CD14-positive monocyte (primary cell): Measurements from ENCODE around the gene OR6C68. TPM values are rescaled to one million over a fixed set of nuclear protein-coding genes. Genes with fewer than 3 reads are reported as not detected.
"Not testable (repeated sequence)": the region's sequence is repeated elsewhere in the genome, so short reads cannot be mapped to it uniquely, and the experiment has no call there.

ENCODE experiments used
- DNase-seq, 3 donors: peaks; one replicate each; pipeline ENCODE4 v3.0.0-alpha.2; 2011 to 2022
- H2AFZ ChIP-seq: 2 replicates; pipeline ENCODE4 v1.6.0; 2012; ENCODE audit warnings: mild to moderate bottlenecking, low read depth, low read length, inconsistent platforms; ENCODE audit not compliant: insufficient read depth, poor library complexity, severe bottlenecking
- H3K27ac ChIP-seq, 2 donors: 1 replicate in 1 of 2; 2 replicates in 1 of 2; pipeline ENCODE4 v1.5.1; 2012 to 2013; ENCODE audit warnings: low read length in 2 of 2, control low read depth in 1 of 2, inconsistent platforms in 1 of 2, low read depth in 1 of 2, mild to moderate bottlenecking in 1 of 2
- H3K27me3 ChIP-seq, 2 donors: one replicate each; pipeline versions ENCODE4 v1.6.0 to v1.6.1; 2011 to 2013; ENCODE audit warnings: low read length in 2 of 2; ENCODE audit not compliant: control insufficient read depth in 2 of 2, insufficient read depth in 2 of 2
- H3K36me3 ChIP-seq, 2 donors: replicated peaks in 1 of 2; 1 replicate in 1 of 2; 2 replicates in 1 of 2; pipeline versions ENCODE4 v1.5.1 to v1.6.1; 2012 to 2013; ENCODE audit warnings: low read length in 2 of 2, control low read depth in 1 of 2, inconsistent platforms in 1 of 2, mild to moderate bottlenecking in 1 of 2; ENCODE audit not compliant: insufficient read depth in 2 of 2, control insufficient read depth in 1 of 2
- H3K4me1 ChIP-seq, 2 donors: 1 replicate in 1 of 2; 2 replicates in 1 of 2; pipeline versions ENCODE4 v1.5.1 to v1.6.1; 2012 to 2013; ENCODE audit warnings: low read length in 2 of 2, control low read depth in 1 of 2, inconsistent platforms in 1 of 2, mild to moderate bottlenecking in 1 of 2, moderate library complexity in 1 of 2; ENCODE audit not compliant: insufficient read depth in 2 of 2, control insufficient read depth in 1 of 2
- H3K4me2 ChIP-seq: replicated peaks from 2 replicates; pipeline ENCODE3; 2012; ENCODE audit warnings: low read length, moderate library complexity, mild to moderate bottlenecking; ENCODE audit not compliant: poor library complexity, severe bottlenecking; ENCODE audit errors: extremely low read depth
- H3K4me3 ChIP-seq, 3 experiments: fragments of 200-600 bp in 1 of 3; sonication (generic) in 1 of 3; replicated peaks in 1 of 3; 1 replicate in 2 of 3; 2 replicates in 1 of 3; pipeline ENCODE4 v1.5.1; 2011 to 2013; ENCODE audit warnings: low read length in 3 of 3, mild to moderate bottlenecking in 3 of 3, control low read depth in 2 of 3, low read depth in 2 of 3, inconsistent platforms in 1 of 3, moderate library complexity in 1 of 3
- H3K79me2 ChIP-seq: 2 replicates; pipeline ENCODE4 v1.6.0; 2012; ENCODE audit warnings: mild to moderate bottlenecking, control low read depth, inconsistent platforms, low read length, moderate library complexity; ENCODE audit not compliant: insufficient read depth
- H3K9ac ChIP-seq: 2 replicates; pipeline ENCODE4 v1.6.0; 2017; ENCODE audit warnings: low read length, mild to moderate bottlenecking; ENCODE audit not compliant: insufficient read depth, poor library complexity, severe bottlenecking
- H3K9me3 ChIP-seq, 2 donors: replicated peaks in 1 of 2; 1 replicate in 1 of 2; 2 replicates in 1 of 2; pipeline versions ENCODE4 v1.5.1 to v1.6.1; 2012 to 2013; ENCODE audit warnings: low read length in 2 of 2, control low read depth in 1 of 2; ENCODE audit not compliant: control insufficient read depth in 1 of 2, insufficient read depth in 1 of 2
- H4K20me1 ChIP-seq: 2 replicates; pipeline ENCODE4 v1.6.0; 2012; ENCODE audit warnings: mild to moderate bottlenecking, low read length, control low read depth, moderate library complexity; ENCODE audit not compliant: insufficient read depth
- H3K27ac Mint-ChIP-seq, 7 donors: one replicate each; pipeline ENCODE4 v1.8.0; 2020; ENCODE audit warnings: mild to moderate bottlenecking in 7 of 7, mixed read lengths in 7 of 7, moderate library complexity in 6 of 7, inconsistent platforms in 2 of 7
- H3K27me3 Mint-ChIP-seq, 3 donors: one replicate each; pipeline ENCODE4 v1.8.0; 2021 to 2022; ENCODE audit warnings: low read depth in 3 of 3, mild to moderate bottlenecking in 3 of 3, mixed read lengths in 3 of 3, moderate library complexity in 3 of 3, inconsistent platforms in 1 of 3
- H3K36me3 Mint-ChIP-seq, 2 donors: one replicate each; pipeline ENCODE4 v1.8.0; 2020; ENCODE audit warnings: mixed read lengths in 2 of 2, inconsistent platforms in 1 of 2, mild to moderate bottlenecking in 1 of 2
- H3K4me1 Mint-ChIP-seq: one replicate; pipeline ENCODE4 v1.8.0; 2020; ENCODE audit warnings: mild to moderate bottlenecking, mixed read lengths
- H3K4me3 Mint-ChIP-seq, 2 donors: one replicate each; pipeline ENCODE4 v1.8.0; 2020; ENCODE audit warnings: mild to moderate bottlenecking in 2 of 2, mixed read lengths in 2 of 2, moderate library complexity in 1 of 2
- H3K9me3 Mint-ChIP-seq, 7 donors: one replicate each; pipeline ENCODE4 v1.8.0; 2020 to 2022; ENCODE audit warnings: mixed read lengths in 7 of 7, mild to moderate bottlenecking in 6 of 7, moderate library complexity in 6 of 7, inconsistent platforms in 2 of 7
- WGBS: methylation state at CpG from one replicate; pipeline ENCODE4 v1.1.5; 2013; ENCODE audit warnings: missing lambda C conversion rate; ENCODE audit not compliant: insufficient coverage; 5-methylcytosine and 5-hydroxymethylcytosine counted together
- intact Hi-C, 2 donors: fragments of 100-400 bp; cut with micrococcal nuclease; formaldehyde crosslinking; loops; one replicate each; pipeline versions ENCODE4 v1.15.0 to v1.15.1; 2023
- polyA plus RNA-seq, 3 donors: library from polyadenylated mRNA; depleted of rRNA in 1 of 3; unstranded in 2 of 3; stranded (reverse) in 1 of 3; fragments of 300-500 nt in 2 of 3; fragments of >200 nt in 1 of 3; fragmentation: Illumina TruSeq in 2 of 3; gene quantifications; 1 replicate in 2 of 3; 2 replicates in 1 of 3; pipeline ENCODE4 v1.2.3, GENCODE V29; 2012 to 2021
- TF ChIP-seq, protein P1 (sequence below): fragments of 200-600 bp; IDR thresholded peaks from one replicate; pipeline ENCODE4 v1.8.0; 2022; ENCODE audit warnings: antibody characterized with exemption, mild to moderate bottlenecking

Gene OR6C68
- polyA plus RNA-seq, 3 donors = not detected

DNA sequence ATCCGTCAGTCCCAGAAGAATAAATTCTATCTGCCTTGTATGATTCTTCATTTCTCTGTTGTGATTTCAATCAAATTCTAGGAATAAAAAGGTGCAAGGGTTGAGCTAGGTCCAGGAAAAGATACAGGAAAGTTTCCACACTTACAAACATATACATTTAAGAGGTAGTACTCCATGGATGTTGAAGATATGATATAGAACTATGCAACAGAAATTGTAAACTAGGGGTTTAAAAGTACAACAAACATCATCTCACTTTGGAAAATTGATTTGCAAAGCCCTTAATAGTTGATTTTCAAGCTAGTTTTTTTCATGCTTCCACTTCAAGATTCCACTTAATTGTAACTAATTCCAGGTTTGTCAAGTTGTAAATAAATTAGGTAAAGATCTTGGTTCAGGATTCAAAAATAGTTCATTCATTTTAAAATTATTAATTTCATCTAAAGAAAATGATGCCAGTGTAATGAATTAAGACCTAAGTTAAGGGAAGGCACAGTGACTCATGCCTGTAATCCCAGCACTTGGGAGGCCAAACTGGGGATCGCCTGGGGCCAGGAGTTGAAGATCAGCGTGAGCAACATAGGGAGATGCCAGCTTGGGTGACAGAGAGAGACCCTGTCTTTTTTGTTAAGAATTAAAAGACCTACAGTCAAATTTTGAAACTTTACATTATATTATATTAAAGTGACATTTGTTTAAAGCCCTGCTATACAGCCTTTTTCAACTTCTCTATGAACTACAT, 21.9 kb upstream of the OR6C68 start, which contains the start of gene OR6C70:
Gene OR6C70 (minus strand): TSS at position 51 of the 742 bp plus-strand sequence. CDS start 0 bp downstream, at position 51.
- TF ChIP-seq, protein P1, sequence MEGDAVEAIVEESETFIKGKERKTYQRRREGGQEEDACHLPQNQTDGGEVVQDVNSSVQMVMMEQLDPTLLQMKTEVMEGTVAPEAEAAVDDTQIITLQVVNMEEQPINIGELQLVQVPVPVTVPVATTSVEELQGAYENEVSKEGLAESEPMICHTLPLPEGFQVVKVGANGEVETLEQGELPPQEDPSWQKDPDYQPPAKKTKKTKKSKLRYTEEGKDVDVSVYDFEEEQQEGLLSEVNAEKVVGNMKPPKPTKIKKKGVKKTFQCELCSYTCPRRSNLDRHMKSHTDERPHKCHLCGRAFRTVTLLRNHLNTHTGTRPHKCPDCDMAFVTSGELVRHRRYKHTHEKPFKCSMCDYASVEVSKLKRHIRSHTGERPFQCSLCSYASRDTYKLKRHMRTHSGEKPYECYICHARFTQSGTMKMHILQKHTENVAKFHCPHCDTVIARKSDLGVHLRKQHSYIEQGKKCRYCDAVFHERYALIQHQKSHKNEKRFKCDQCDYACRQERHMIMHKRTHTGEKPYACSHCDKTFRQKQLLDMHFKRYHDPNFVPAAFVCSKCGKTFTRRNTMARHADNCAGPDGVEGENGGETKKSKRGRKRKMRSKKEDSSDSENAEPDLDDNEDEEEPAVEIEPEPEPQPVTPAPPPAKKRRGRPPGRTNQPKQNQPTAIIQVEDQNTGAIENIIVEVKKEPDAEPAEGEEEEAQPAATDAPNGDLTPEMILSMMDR = no peak
- H3K79me2 ChIP-seq = no peaks in the 10 kb centered on the region
- H3K27me3 ChIP-seq = peaks cover 2 to 18% of the 10 kb centered on the region in 2 donors
- peak within 1 kb of the TSS; percentile 39 for H2AFZ ChIP-seq
- H3K36me3 ChIP-seq = no peaks in the 10 kb centered on the region
- H3K27ac Mint-ChIP-seq = no peak within 1 kb of the TSS
- no peak within 1 kb of the TSS for H3K4me3 ChIP-seq
- no peak within 1 kb of the TSS for H3K4me3 Mint-ChIP-seq
- H3K27me3 Mint-ChIP-seq = peaks cover 2 to 6% (median 3%) of the 10 kb centered on the region in 3 donors
- H4K20me1 ChIP-seq = no peaks in the 10 kb centered on the region
- WGBS = 80% methylated on average over 1 of the region's 3 CpGs
- no peak within 1 kb of the TSS for H3K9ac ChIP-seq
- H3K27ac ChIP-seq = no peak within 1 kb of the TSS
- peaks cover 0 to 2% (median 0%) of the 10 kb centered on the region in 7 donors for H3K9me3 Mint-ChIP-seq
- H3K4me1 Mint-ChIP-seq = peaks cover 30% of the 10 kb centered on the region
- H3K9me3 ChIP-seq = no peaks in the 10 kb centered on the region
- DNase-seq = no peak
- H3K36me3 Mint-ChIP-seq = peaks cover 0 to 4% of the 10 kb centered on the region in 2 donors
- no peak within 1 kb of the TSS for H3K4me2 ChIP-seq
- intact Hi-C loops = no loop called here
- peaks cover 10 to 25% of the 10 kb centered on the region in 2 donors for H3K4me1 ChIP-seq

DNA sequence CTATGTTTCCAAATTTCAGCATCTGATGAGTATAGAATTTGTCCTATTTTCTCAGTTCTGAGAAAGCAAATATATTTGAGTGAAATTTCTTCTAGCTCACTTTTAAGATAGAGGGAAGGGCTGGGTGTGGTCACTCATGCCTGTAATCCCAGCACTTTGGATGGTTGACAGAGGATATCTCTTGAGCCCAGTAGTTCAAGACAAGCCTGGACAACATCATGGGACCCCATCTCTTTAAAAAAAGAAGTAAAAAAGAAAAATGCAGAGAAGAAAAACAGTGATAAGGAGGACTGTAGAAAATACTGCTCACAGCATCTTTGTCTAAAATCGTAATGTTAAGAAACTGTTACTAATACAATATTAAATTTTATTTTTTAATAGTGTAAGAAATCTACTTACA, 19.9 kb upstream of the OR6C68 start:
- no peak overlapping the region for H3K4me2 ChIP-seq
- peaks cover 6 to 30% of the 10 kb centered on the region in 2 donors for H3K27me3 ChIP-seq
- peaks cover 22% of the 10 kb centered on the region for H3K4me1 Mint-ChIP-seq
- peaks cover 0 to 4% of the 10 kb centered on the region in 2 donors for H3K36me3 Mint-ChIP-seq
- intact Hi-C loops = no loop called here
- no peaks in the 10 kb centered on the region for H3K36me3 ChIP-seq
- H3K79me2 ChIP-seq = no peaks in the 10 kb centered on the region
- no peak overlapping the region for H3K4me3 ChIP-seq
- TF ChIP-seq, protein P1 = no peak
- no peaks in the 10 kb centered on the region for H3K9me3 ChIP-seq
- H3K9ac ChIP-seq = no peak overlapping the region
- no peaks in the 10 kb centered on the region for H4K20me1 ChIP-seq
- no peak overlapping the region for H3K4me3 Mint-ChIP-seq
- H3K27ac Mint-ChIP-seq = no peak overlapping the region
- peaks cover 7 to 17% of the 10 kb centered on the region in 2 donors for H3K4me1 ChIP-seq
- WGBS = no CpG with 5 or more reads among the region's 1 CpG
- no peak overlapping the region for H2AFZ ChIP-seq
- DNase-seq = no peak
- peaks cover 6 to 12% (median 8%) of the 10 kb centered on the region in 3 donors for H3K27me3 Mint-ChIP-seq
- no peak overlapping the region for H3K27ac ChIP-seq
- H3K9me3 Mint-ChIP-seq = peaks cover 0 to 2% (median 0%) of the 10 kb centered on the region in 7 donors

DNA sequence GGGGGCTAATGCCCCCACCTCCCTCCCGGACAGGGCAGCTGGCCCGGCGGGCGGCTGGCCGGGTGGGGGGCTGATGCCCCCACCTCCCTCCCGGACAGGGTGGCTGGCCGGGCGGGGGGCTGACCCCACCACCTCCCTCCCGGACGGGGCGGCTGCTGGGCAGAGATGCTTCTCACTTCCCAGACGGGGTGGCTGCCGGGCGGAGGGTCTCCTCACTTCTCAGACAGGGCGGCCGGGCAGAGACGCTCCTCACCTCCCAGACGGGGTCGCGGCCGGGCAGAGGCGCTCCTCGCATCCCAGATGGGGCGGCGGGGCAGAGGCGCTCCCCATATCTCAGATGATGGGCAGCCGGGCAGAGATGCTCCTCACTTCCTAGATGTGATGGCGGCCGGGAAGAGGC, 13.0 kb upstream of the OR6C68 start:
- H3K4me1 Mint-ChIP-seq, H2AFZ ChIP-seq, DNase-seq, H4K20me1 ChIP-seq, H3K4me1 ChIP-seq, H3K27ac Mint-ChIP-seq, H3K27ac ChIP-seq, H3K9me3 Mint-ChIP-seq, intact Hi-C loops, H3K9ac ChIP-seq, H3K36me3 Mint-ChIP-seq, H3K9me3 ChIP-seq, H3K4me2 ChIP-seq, H3K4me3 ChIP-seq, H3K36me3 ChIP-seq, H3K79me2 ChIP-seq, H3K4me3 Mint-ChIP-seq: not testable (repeated sequence)
- H3K27me3 Mint-ChIP-seq = peaks cover 8 to 14% (median 8%) of the 10 kb centered on the region in 3 donors
- WGBS = 100% methylated on average over 7 of the region's 29 CpGs
- H3K27me3 ChIP-seq = peaks cover 6 to 23% of the 10 kb centered on the region in 2 donors
